Colon (tissue), 2 donors: ENCODE data around the gene AIPL1.

Experiments used
- FAIRE-seq: peaks from 2 replicates; lab custom pipeline; 2012; peaks lifted over from hg19 to GRCh38; lab: Jason Lieb, UNC
- donor health status: control.
- donor health status: control.

Gene AIPL1

GRCh38 chr17:6465206-6466003 lies 30.5 kb upstream of the AIPL1 start:
- FAIRE-seq = no peak

GRCh38 chr17:6464446-6465041 lies 29.6 kb upstream of the AIPL1 start:
- FAIRE-seq = no peak

- no peak for FAIRE-seq
Observed at GRCh38 chr17:6463616-6464445, 28.9 kb upstream of the AIPL1 start.

- no peak for FAIRE-seq
Observed at GRCh38 chr17:6462692-6463091, 27.8 kb upstream of the AIPL1 start.

GRCh38 chr17:6461792-6462524 lies 27.0 kb upstream of the AIPL1 start:
- FAIRE-seq = no peak

GRCh38 chr17:6461246-6461645 lies 26.3 kb upstream of the AIPL1 start:
- FAIRE-seq = no peak

- no peak for FAIRE-seq
Observed at GRCh38 chr17:6460531-6461161, 25.7 kb upstream of the AIPL1 start.

GRCh38 chr17:6458460-6458950 lies 23.6 kb upstream of the AIPL1 start:
- FAIRE-seq = no peak

GRCh38 chr17:6457688-6458459 lies 23.0 kb upstream of the AIPL1 start:
- FAIRE-seq = no peak

- FAIRE-seq = no peak
Observed at GRCh38 chr17:6456914-6457687, 22.2 kb upstream of the AIPL1 start.

GRCh38 chr17:6456321-6456720 lies 21.4 kb upstream of the AIPL1 start:
- no peak for FAIRE-seq

GRCh38 chr17:6455321-6455705 lies 20.4 kb upstream of the AIPL1 start:
- FAIRE-seq = no peak

- no peak for FAIRE-seq
Observed at GRCh38 chr17:6454495-6455320, 19.8 kb upstream of the AIPL1 start.

GRCh38 chr17:6453279-6454024 lies 18.5 kb upstream of the AIPL1 start:
- FAIRE-seq = no peak

GRCh38 chr17:6452471-6453266 lies 17.7 kb upstream of the AIPL1 start:
- no peak for FAIRE-seq

GRCh38 chr17:6450926-6451832 lies 16.3 kb upstream of the AIPL1 start:
- FAIRE-seq = no peak
